Parathyroid adenoma (tissue), 2 donors: ENCODE data around the gene DNAH2.

ENCODE experiments used
- H2AFZ ChIP-seq: fragments of 300-600 bp; sonication (generic); one replicate; pipeline ENCODE4 v1.7.0; 2017; ENCODE audit warnings: antibody characterized with exemption, mild to moderate bottlenecking
- H3K27ac ChIP-seq: fragments of 300-600 bp; sonication (generic); one replicate; pipeline ENCODE4 v1.7.0; 2017
- H3K27me3 ChIP-seq: fragments of 300-600 bp; sonication (generic); one replicate; pipeline ENCODE4 v1.7.0; 2017; ENCODE audit warnings: low read length; ENCODE audit not compliant: control insufficient read depth, insufficient read depth
- H3K36me3 ChIP-seq: fragments of 300-600 bp; sonication (generic); one replicate; pipeline ENCODE4 v1.7.0; 2017; ENCODE audit warnings: low read length; ENCODE audit not compliant: control insufficient read depth, insufficient read depth
- H3K4me1 ChIP-seq: fragments of 300-600 bp; sonication (generic); one replicate; pipeline ENCODE4 v1.7.0; 2017; ENCODE audit warnings: control low read depth
- H3K4me2 ChIP-seq: fragments of 300-600 bp; sonication (generic); one replicate; pipeline ENCODE4 v1.7.0; 2017; ENCODE audit warnings: low read length
- H3K4me3 ChIP-seq: fragments of 300-600 bp; sonication (generic); one replicate; pipeline ENCODE4 v1.7.0; 2017; ENCODE audit warnings: low read depth, low read length
- H3K79me2 ChIP-seq: fragments of 300-600 bp; sonication (generic); one replicate; pipeline ENCODE4 v1.7.0; 2017; ENCODE audit warnings: control low read depth
- H3K9ac ChIP-seq: fragments of 300-600 bp; sonication (generic); one replicate; pipeline ENCODE4 v1.7.0; 2017; ENCODE audit warnings: mild to moderate bottlenecking
- H3K9me3 ChIP-seq: fragments of 300-600 bp; sonication (generic); one replicate; pipeline ENCODE4 v1.7.0; 2017; ENCODE audit warnings: low read length; ENCODE audit not compliant: control insufficient read depth
- TF ChIP-seq, protein P1 (sequence below): fragments of 300-600 bp; sonication (generic); IDR thresholded peaks from one replicate; pipeline ENCODE4 v1.7.0; 2017; ENCODE audit warnings: antibody characterized with exemption, mild to moderate bottlenecking
- donor health status: primary hyperparathyroidism.

The DNAH2 gene

DNA sequence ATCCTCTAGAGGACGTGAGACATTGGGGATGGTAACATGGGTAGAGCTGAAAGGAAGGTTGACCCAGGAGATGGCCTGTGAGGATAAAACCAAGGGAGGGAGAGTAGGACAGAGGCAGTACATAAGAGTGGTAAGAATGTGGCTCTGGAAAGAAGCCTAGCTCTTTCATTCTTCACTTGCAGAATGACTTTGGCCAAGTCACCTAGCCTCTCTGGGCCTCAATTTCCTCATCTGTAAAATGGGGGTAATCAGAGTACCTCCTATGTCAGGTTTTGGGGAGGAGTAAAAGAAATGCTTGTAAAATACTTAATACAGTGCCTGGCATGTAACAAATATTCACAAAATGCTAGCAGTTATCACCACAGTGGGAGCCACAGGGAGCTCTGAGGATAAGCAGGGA, 123.3 kb downstream of the DNAH2 start:
- Histone ChIP-seq H3K4me3 (peak overlapping the region; percentile 88), H3K27me3 (no peaks in the 10 kb centered on the region), H3K36me3 (no peaks in the 10 kb centered on the region), H3K9ac (no peak overlapping the region), H3K79me2 (peaks cover 9% of the 10 kb centered on the region), H2AFZ (no peak overlapping the region), H3K4me1 (peaks cover 31% of the 10 kb centered on the region), H3K27ac (peak overlapping the region; percentile 98), H3K9me3 (no peaks in the 10 kb centered on the region), H3K4me2 (peak overlapping the region; percentile 75)
- TF ChIP-seq, protein P1, sequence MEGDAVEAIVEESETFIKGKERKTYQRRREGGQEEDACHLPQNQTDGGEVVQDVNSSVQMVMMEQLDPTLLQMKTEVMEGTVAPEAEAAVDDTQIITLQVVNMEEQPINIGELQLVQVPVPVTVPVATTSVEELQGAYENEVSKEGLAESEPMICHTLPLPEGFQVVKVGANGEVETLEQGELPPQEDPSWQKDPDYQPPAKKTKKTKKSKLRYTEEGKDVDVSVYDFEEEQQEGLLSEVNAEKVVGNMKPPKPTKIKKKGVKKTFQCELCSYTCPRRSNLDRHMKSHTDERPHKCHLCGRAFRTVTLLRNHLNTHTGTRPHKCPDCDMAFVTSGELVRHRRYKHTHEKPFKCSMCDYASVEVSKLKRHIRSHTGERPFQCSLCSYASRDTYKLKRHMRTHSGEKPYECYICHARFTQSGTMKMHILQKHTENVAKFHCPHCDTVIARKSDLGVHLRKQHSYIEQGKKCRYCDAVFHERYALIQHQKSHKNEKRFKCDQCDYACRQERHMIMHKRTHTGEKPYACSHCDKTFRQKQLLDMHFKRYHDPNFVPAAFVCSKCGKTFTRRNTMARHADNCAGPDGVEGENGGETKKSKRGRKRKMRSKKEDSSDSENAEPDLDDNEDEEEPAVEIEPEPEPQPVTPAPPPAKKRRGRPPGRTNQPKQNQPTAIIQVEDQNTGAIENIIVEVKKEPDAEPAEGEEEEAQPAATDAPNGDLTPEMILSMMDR, result no peak

DNA sequence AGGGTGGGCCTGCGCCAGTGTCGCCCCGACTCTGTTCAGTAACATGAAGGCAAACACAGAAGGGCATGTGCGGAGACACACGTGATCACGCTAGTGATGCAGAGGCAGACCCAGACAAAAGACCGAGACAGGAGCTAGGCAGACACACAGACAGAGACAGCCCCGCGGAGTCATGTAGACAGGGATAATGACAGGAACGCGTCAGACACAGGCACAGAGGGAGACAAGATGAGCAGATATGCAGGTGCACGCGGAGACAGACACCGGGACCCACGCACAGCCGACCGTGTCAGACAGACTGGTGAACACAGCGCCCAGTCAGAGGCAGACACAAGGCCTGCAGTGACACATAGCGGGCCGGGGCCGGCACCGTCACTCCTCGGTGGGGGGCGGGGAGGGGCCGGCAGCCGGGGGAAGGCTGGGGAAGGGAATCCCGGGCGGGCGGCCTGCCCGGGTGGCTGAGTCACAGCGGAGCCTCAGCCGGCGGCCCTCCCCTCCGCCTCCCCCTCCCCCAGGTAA, 123.9 kb downstream of the DNAH2 start:
- Histone ChIP-seq H3K27me3 (no peaks in the 10 kb centered on the region), H3K4me3 (peak overlapping the region; percentile 88), H2AFZ (peak overlapping the region; percentile 93), H3K9ac (peak overlapping the region; percentile 93), H3K79me2 (peaks cover 9% of the 10 kb centered on the region), H3K9me3 (no peaks in the 10 kb centered on the region), H3K36me3 (no peaks in the 10 kb centered on the region), H3K4me1 (peaks cover 31% of the 10 kb centered on the region), H3K4me2 (peak overlapping the region; percentile 75), H3K27ac (peak overlapping the region; percentile 98)
- TF ChIP-seq, protein P1, result peak; percentile 26

DNA sequence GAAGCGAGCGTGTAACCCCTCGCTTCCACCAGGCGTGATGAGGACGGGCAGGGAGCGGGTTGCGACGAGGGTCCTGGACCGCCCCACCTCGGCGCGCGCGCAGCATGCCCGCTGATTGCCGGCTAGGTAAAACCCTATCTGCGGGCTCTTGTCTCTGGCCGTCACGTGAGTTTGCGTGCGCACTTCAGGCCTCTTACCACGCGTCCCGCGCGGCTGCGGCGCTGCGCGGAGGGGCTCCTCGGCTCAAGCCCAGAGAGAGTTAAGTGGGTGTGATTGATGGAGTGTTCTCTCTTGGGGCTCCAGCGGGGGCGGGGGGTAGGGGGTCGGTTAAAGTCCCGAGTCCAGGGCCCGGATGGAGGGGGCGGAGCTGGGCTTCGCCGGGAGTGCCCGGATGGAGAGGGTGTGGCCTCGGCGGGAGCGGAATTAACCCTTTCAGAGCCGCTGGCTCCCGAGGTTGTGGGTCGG, 124.4 kb downstream of the DNAH2 start:
- peaks cover 9% of the 10 kb centered on the region for H3K79me2 ChIP-seq
- H3K27ac ChIP-seq, result peak overlapping the region; percentile 98
- TF ChIP-seq, protein P1, result no peak
- H3K9ac ChIP-seq, result peak overlapping the region; percentile 93
- peak overlapping the region; percentile 75 for H3K4me2 ChIP-seq
- H3K9me3 ChIP-seq, result no peaks in the 10 kb centered on the region
- peak overlapping the region; percentile 93 for H2AFZ ChIP-seq
- no peaks in the 10 kb centered on the region for H3K27me3 ChIP-seq
- H3K4me3 ChIP-seq, result peak overlapping the region; percentile 88
- H3K36me3 ChIP-seq, result no peaks in the 10 kb centered on the region
- peaks cover 31% of the 10 kb centered on the region for H3K4me1 ChIP-seq

DNA sequence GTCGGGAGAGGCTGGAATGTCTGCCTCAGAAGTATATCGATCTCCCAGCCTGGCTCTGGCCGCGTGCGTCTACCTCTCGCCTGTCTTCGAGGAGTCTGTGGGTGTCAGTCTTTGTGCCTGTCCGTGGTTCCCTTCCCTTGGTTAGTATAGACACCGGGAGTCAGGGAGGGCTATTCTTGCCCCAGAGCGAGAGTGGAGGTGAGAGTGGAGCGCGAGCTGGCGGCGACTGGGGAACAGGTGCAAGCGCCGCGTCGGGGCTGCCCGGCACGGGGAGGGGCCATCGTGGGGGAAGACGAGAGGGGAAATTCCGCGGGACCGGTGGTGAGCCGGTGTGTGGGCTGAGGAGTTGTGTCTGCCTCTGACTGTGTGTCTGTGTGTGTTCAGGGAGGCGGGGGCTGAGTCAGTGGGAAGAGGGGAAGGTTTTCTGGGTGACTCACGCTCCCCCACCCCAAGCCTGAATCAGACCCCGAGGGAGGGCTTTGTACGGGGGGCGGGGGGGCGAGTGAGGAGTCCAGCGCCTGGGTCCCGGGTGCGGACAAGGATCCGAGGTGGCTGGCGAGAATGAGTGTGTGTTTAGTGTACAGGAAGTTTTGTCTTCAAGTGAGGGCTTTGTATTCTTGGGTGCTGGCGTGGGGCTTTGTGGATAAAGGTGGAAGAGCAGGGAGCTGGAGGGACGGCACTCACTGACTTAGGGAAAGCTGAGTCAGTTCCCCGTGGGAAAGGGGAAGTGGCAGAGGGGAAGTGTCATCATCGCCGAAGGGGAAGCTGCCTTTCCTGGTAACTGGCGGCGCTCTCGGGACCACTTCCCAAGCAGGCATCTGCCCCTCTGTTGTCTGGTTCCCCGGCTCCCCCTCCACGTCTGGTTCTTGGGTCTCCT, 125.1 kb downstream of the DNAH2 start:
- no peaks in the 10 kb centered on the region for H3K36me3 ChIP-seq
- H3K4me1 ChIP-seq, result peaks cover 25% of the 10 kb centered on the region

More for the DNA sequence above, 125.1 kb downstream of the DNAH2 start:
- H3K9ac ChIP-seq, result peak overlapping the region; percentile 93
- H3K4me3 ChIP-seq, result peak overlapping the region; percentile 88
- TF ChIP-seq, protein P1, result no peak
- no peaks in the 10 kb centered on the region for H3K27me3 ChIP-seq
- no peaks in the 10 kb centered on the region for H3K9me3 ChIP-seq
- H3K79me2 ChIP-seq, result peaks cover 5% of the 10 kb centered on the region
- H3K27ac ChIP-seq, result peak overlapping the region; percentile 98
- H2AFZ ChIP-seq, result peak overlapping the region; percentile 93
- peak overlapping the region; percentile 75 for H3K4me2 ChIP-seq
